CD14-positive monocyte (primary cell): Measurements from ENCODE around the gene TIAM2. TPM values are rescaled to one million over a fixed set of nuclear protein-coding genes. Genes with fewer than 3 reads are reported as not detected.

Experiments
- DNase-seq, 3 donors: peaks; one replicate each; pipeline ENCODE4 v3.0.0-alpha.2; 2011 to 2022
- H2AFZ ChIP-seq: 2 replicates; pipeline ENCODE4 v1.6.0; 2012; ENCODE audit warnings: mild to moderate bottlenecking, low read depth, low read length, inconsistent platforms; ENCODE audit not compliant: insufficient read depth, poor library complexity, severe bottlenecking
- H3K27ac ChIP-seq, 2 donors: 1 replicate in 1 of 2; 2 replicates in 1 of 2; pipeline ENCODE4 v1.5.1; 2012 to 2013; ENCODE audit warnings: low read length in 2 of 2, control low read depth in 1 of 2, inconsistent platforms in 1 of 2, low read depth in 1 of 2, mild to moderate bottlenecking in 1 of 2
- H3K27me3 ChIP-seq, 2 donors: one replicate each; pipeline versions ENCODE4 v1.6.0 to v1.6.1; 2011 to 2013; ENCODE audit warnings: low read length in 2 of 2; ENCODE audit not compliant: control insufficient read depth in 2 of 2, insufficient read depth in 2 of 2
- H3K36me3 ChIP-seq, 2 donors: replicated peaks in 1 of 2; 1 replicate in 1 of 2; 2 replicates in 1 of 2; pipeline versions ENCODE4 v1.5.1 to v1.6.1; 2012 to 2013; ENCODE audit warnings: low read length in 2 of 2, control low read depth in 1 of 2, inconsistent platforms in 1 of 2, mild to moderate bottlenecking in 1 of 2; ENCODE audit not compliant: insufficient read depth in 2 of 2, control insufficient read depth in 1 of 2
- H3K4me1 ChIP-seq, 2 donors: 1 replicate in 1 of 2; 2 replicates in 1 of 2; pipeline versions ENCODE4 v1.5.1 to v1.6.1; 2012 to 2013; ENCODE audit warnings: low read length in 2 of 2, control low read depth in 1 of 2, inconsistent platforms in 1 of 2, mild to moderate bottlenecking in 1 of 2, moderate library complexity in 1 of 2; ENCODE audit not compliant: insufficient read depth in 2 of 2, control insufficient read depth in 1 of 2
- H3K4me2 ChIP-seq: replicated peaks from 2 replicates; pipeline ENCODE3; 2012; ENCODE audit warnings: low read length, moderate library complexity, mild to moderate bottlenecking; ENCODE audit not compliant: poor library complexity, severe bottlenecking; ENCODE audit errors: extremely low read depth
- H3K4me3 ChIP-seq, 3 experiments: fragments of 200-600 bp in 1 of 3; sonication (generic) in 1 of 3; replicated peaks in 1 of 3; 1 replicate in 2 of 3; 2 replicates in 1 of 3; pipeline ENCODE4 v1.5.1; 2011 to 2013; ENCODE audit warnings: low read length in 3 of 3, mild to moderate bottlenecking in 3 of 3, control low read depth in 2 of 3, low read depth in 2 of 3, inconsistent platforms in 1 of 3, moderate library complexity in 1 of 3
- H3K79me2 ChIP-seq: 2 replicates; pipeline ENCODE4 v1.6.0; 2012; ENCODE audit warnings: mild to moderate bottlenecking, control low read depth, inconsistent platforms, low read length, moderate library complexity; ENCODE audit not compliant: insufficient read depth
- H3K9ac ChIP-seq: 2 replicates; pipeline ENCODE4 v1.6.0; 2017; ENCODE audit warnings: low read length, mild to moderate bottlenecking; ENCODE audit not compliant: insufficient read depth, poor library complexity, severe bottlenecking
- H3K9me3 ChIP-seq, 2 donors: replicated peaks in 1 of 2; 1 replicate in 1 of 2; 2 replicates in 1 of 2; pipeline versions ENCODE4 v1.5.1 to v1.6.1; 2012 to 2013; ENCODE audit warnings: low read length in 2 of 2, control low read depth in 1 of 2; ENCODE audit not compliant: control insufficient read depth in 1 of 2, insufficient read depth in 1 of 2
- H4K20me1 ChIP-seq: 2 replicates; pipeline ENCODE4 v1.6.0; 2012; ENCODE audit warnings: mild to moderate bottlenecking, low read length, control low read depth, moderate library complexity; ENCODE audit not compliant: insufficient read depth
- H3K27ac Mint-ChIP-seq, 7 donors: one replicate each; pipeline ENCODE4 v1.8.0; 2020; ENCODE audit warnings: mild to moderate bottlenecking in 7 of 7, mixed read lengths in 7 of 7, moderate library complexity in 6 of 7, inconsistent platforms in 2 of 7
- H3K27me3 Mint-ChIP-seq, 3 donors: one replicate each; pipeline ENCODE4 v1.8.0; 2021 to 2022; ENCODE audit warnings: low read depth in 3 of 3, mild to moderate bottlenecking in 3 of 3, mixed read lengths in 3 of 3, moderate library complexity in 3 of 3, inconsistent platforms in 1 of 3
- H3K36me3 Mint-ChIP-seq, 2 donors: one replicate each; pipeline ENCODE4 v1.8.0; 2020; ENCODE audit warnings: mixed read lengths in 2 of 2, inconsistent platforms in 1 of 2, mild to moderate bottlenecking in 1 of 2
- H3K4me1 Mint-ChIP-seq: one replicate; pipeline ENCODE4 v1.8.0; 2020; ENCODE audit warnings: mild to moderate bottlenecking, mixed read lengths
- H3K4me3 Mint-ChIP-seq, 2 donors: one replicate each; pipeline ENCODE4 v1.8.0; 2020; ENCODE audit warnings: mild to moderate bottlenecking in 2 of 2, mixed read lengths in 2 of 2, moderate library complexity in 1 of 2
- H3K9me3 Mint-ChIP-seq, 7 donors: one replicate each; pipeline ENCODE4 v1.8.0; 2020 to 2022; ENCODE audit warnings: mixed read lengths in 7 of 7, mild to moderate bottlenecking in 6 of 7, moderate library complexity in 6 of 7, inconsistent platforms in 2 of 7
- WGBS: methylation state at CpG from one replicate; pipeline ENCODE4 v1.1.5; 2013; ENCODE audit warnings: missing lambda C conversion rate; ENCODE audit not compliant: insufficient coverage; 5-methylcytosine and 5-hydroxymethylcytosine counted together
- intact Hi-C, 2 donors: fragments of 100-400 bp; cut with micrococcal nuclease; formaldehyde crosslinking; loops; one replicate each; pipeline versions ENCODE4 v1.15.0 to v1.15.1; 2023
- polyA plus RNA-seq, 3 donors: library from polyadenylated mRNA; depleted of rRNA in 1 of 3; unstranded in 2 of 3; stranded (reverse) in 1 of 3; fragments of 300-500 nt in 2 of 3; fragments of >200 nt in 1 of 3; fragmentation: Illumina TruSeq in 2 of 3; gene quantifications; 1 replicate in 2 of 3; 2 replicates in 1 of 3; pipeline ENCODE4 v1.2.3, GENCODE V29; 2012 to 2021
- TF ChIP-seq, protein P1 (sequence below): fragments of 200-600 bp; IDR thresholded peaks from one replicate; pipeline ENCODE4 v1.8.0; 2022; ENCODE audit warnings: antibody characterized with exemption, mild to moderate bottlenecking

The TIAM2 gene
- polyA plus RNA-seq, 3 donors: 0.25 to 4.2 (median 0.67) TPM

GRCh38 chr6:155265843-155266535 is 270.9 kb downstream of the TIAM2 start:
- Histone ChIP-seq H3K4me1 (no peaks in the 10 kb centered on the region), H3K9me3 (no peaks in the 10 kb centered on the region), H3K4me3 (no peak overlapping the region), H3K4me2 (no peak overlapping the region), H3K36me3 (peaks cover 5 to 24% of the 10 kb centered on the region in 2 donors), H2AFZ (no peak overlapping the region), H3K9ac (no peak overlapping the region), H3K79me2 (no peaks in the 10 kb centered on the region), H3K27me3 (no peaks in the 10 kb centered on the region), H3K27ac (no peak overlapping the region), H4K20me1 (no peaks in the 10 kb centered on the region)
- peaks cover 0 to 2% (median 0%) of the 10 kb centered on the region in 7 donors for H3K9me3 Mint-ChIP-seq
- no peaks in the 10 kb centered on the region for H3K4me1 Mint-ChIP-seq
- no peak overlapping the region for H3K4me3 Mint-ChIP-seq
- H3K27me3 Mint-ChIP-seq: peaks cover 0 to 3% (median 1%) of the 10 kb centered on the region in 3 donors
- no peak overlapping the region for H3K27ac Mint-ChIP-seq
- no peak for DNase-seq
- 90% methylated on average over 3 of the region's 4 CpGs for WGBS
- intact Hi-C loops: loop anchor here in 1 of 2 donors (10.0 kb wide), 1 partner anchor 341 kb away; no protein-coding TSS in a partner anchor
- H3K36me3 Mint-ChIP-seq: peaks cover 20 to 30% of the 10 kb centered on the region in 2 donors
- TF ChIP-seq, protein P1, sequence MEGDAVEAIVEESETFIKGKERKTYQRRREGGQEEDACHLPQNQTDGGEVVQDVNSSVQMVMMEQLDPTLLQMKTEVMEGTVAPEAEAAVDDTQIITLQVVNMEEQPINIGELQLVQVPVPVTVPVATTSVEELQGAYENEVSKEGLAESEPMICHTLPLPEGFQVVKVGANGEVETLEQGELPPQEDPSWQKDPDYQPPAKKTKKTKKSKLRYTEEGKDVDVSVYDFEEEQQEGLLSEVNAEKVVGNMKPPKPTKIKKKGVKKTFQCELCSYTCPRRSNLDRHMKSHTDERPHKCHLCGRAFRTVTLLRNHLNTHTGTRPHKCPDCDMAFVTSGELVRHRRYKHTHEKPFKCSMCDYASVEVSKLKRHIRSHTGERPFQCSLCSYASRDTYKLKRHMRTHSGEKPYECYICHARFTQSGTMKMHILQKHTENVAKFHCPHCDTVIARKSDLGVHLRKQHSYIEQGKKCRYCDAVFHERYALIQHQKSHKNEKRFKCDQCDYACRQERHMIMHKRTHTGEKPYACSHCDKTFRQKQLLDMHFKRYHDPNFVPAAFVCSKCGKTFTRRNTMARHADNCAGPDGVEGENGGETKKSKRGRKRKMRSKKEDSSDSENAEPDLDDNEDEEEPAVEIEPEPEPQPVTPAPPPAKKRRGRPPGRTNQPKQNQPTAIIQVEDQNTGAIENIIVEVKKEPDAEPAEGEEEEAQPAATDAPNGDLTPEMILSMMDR: no peak

DNA sequence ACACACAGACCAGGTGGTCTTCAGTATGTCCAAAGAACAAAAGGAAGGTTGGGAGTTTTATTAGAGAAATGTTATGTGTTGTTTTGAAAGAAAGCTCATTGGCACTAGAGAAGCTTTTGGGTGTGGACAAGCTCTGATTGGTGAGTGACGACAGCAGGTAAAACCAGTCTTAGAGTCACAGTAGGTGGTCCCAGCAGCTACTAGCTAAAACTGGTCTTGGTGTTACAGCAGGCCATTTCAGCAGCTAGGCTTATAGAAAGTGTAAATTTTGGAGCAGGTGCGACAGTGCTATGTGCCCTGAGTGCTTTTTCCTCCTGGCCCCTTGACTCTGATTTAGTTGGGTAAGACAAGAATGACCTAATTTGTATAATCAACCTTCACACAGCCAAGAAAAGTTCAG is 272.3 kb downstream of the TIAM2 start:
- no peak overlapping the region for H3K27ac ChIP-seq
- DNase-seq: no peak
- no peak overlapping the region for H3K9ac ChIP-seq
- no peaks in the 10 kb centered on the region for H3K9me3 ChIP-seq
- H3K27me3 ChIP-seq: no peaks in the 10 kb centered on the region
- 100% methylated on average over 1 of the region's 2 CpGs for WGBS
- H3K9me3 Mint-ChIP-seq: peaks cover 0 to 2% (median 0%) of the 10 kb centered on the region in 7 donors
- no peak overlapping the region for H3K4me3 ChIP-seq
- H3K4me3 Mint-ChIP-seq: no peak overlapping the region
- H3K36me3 Mint-ChIP-seq: peaks cover 18 to 32% of the 10 kb centered on the region in 2 donors
- peaks cover 0 to 3% (median 0%) of the 10 kb centered on the region in 3 donors for H3K27me3 Mint-ChIP-seq
- no peak overlapping the region for H3K4me2 ChIP-seq
- no peaks in the 10 kb centered on the region for H3K4me1 Mint-ChIP-seq
- no peaks in the 10 kb centered on the region for H3K79me2 ChIP-seq
- H4K20me1 ChIP-seq: no peaks in the 10 kb centered on the region
- TF ChIP-seq, protein P1: no peak
- H2AFZ ChIP-seq: no peak overlapping the region
- no peaks in the 10 kb centered on the region for H3K4me1 ChIP-seq
- peaks cover 5 to 20% of the 10 kb centered on the region in 2 donors for H3K36me3 ChIP-seq
- peak overlapping the region in 2 of 7 donors; percentile 19 to 32 for H3K27ac Mint-ChIP-seq
- intact Hi-C loops: loop anchor here in 1 of 2 donors (10.0 kb wide), 1 partner anchor 343 kb away; no protein-coding TSS in a partner anchor
